Left cardiac atrium (tissue), 4 donors: ENCODE measurements around the gene RBMS1. TPM values are rescaled to one million over a fixed set of nuclear protein-coding genes. Genes with fewer than 3 reads are reported as not detected.

ENCODE experiments used
- ATAC-seq, 2 donors: fragments of 200-7000 bp; cut with Tn5 transposase; one replicate each; pipeline ENCODE4 v1.9.1; 2020; ENCODE audit warnings: mild to moderate bottlenecking in 2 of 2, moderate library complexity in 2 of 2
- DNase-seq: peaks from one replicate; pipeline ENCODE4 v3.0.0-alpha.2; 2020
- intact Hi-C, 2 donors: fragments of 100-400 bp; cut with DNase I; formaldehyde crosslinking; loops; one replicate each; pipeline versions ENCODE4 v1.14.1 to v1.15.1; 2022 to 2023
- long read RNA-seq: library from polyadenylated mRNA; unstranded; transcript quantifications from one replicate; pipeline ENCODE4 v2.0.0, GENCODE V29; 2021
- total RNA-seq, 2 donors: library from RNA; stranded (reverse); fragmentation: NEBNext Ultra II Directional; extraction: Animal tissue kit (Norgen Biotek cat#: 25700); gene quantifications; one replicate each; pipeline ENCODE4 v1.2.1, GENCODE V29; 2021
- donor health status: DM: no; HTN: yes; CAD: no.
- donor health status: DM: no; HTN: yes; CAD: no; lungs with severe emphysema.
- donor health status: DM: yes; HTN: yes; CAD: no.
- donor health status: Dilated cardiomyopathy.

The RBMS1 gene
- total RNA-seq = 10 to 100 TPM; 56.8 to 74.8 TPM
- long read RNA-seq, full-length matches to known transcripts = 8 of 18 reads
- long read RNA-seq, partial matches to known transcripts = 0 of 18 reads
- long read RNA-seq, other reads (novel, unspliced or antisense) = 10 of 18 reads

DNA sequence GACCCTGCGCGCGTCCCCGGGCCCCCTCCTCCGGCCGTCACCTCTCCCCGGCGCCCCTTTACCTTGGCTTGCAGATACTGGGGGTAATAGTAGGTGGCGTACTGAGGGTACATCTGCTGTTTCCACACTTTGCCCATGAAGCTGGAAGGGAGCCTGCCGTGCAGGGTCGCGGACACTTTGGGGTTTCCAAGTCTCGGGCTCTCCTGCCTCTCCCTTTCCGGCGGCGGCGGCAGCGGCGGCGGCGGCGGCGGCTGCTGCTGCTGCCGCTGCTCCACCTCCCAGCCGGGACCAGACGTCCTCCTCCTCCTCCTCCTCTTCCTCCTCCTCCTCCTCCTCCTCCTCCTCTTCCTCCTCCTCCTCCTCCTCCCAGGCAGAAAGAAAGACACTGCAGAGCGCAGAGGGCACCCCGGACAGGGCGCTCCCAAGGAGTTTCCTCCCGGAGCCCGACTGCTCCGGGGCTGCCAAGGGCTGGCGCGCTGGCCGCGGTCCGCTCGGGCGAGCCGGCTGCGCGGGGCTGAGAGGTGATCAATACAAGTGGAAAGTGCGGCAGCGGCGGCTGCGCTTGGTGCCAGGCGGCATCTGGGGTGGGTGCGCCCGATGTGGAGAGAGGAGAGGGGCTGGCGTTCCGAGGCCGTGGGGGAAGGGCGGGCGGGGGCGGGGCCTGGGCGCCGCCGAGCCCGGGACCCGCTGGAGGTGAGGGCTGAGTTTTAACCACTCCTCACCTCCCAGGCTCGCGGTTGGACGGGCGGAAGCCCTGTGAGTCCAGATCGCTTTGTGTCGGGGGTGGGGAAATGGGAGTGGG lies at the start of gene RBMS1:
TSS of gene RBMS1 (minus strand) at position 581 of the 802 bp plus-strand sequence. CDS start at position 137, 444 bp downstream.
- ATAC-seq (peak; percentile 72 to 82), DNase-seq (peak; percentile 75)
- intact Hi-C loops = loop anchor here (5.0 to 10.0 kb wide), 2 partner anchors 61 to 169 kb away; no protein-coding TSS in a partner anchor

GRCh38 chr2:160541745-160542144 lies 48.1 kb upstream of the RBMS1 start:
- DNase-seq = no peak
- intact Hi-C loops = no loop called here
- ATAC-seq = no peak

DNA sequence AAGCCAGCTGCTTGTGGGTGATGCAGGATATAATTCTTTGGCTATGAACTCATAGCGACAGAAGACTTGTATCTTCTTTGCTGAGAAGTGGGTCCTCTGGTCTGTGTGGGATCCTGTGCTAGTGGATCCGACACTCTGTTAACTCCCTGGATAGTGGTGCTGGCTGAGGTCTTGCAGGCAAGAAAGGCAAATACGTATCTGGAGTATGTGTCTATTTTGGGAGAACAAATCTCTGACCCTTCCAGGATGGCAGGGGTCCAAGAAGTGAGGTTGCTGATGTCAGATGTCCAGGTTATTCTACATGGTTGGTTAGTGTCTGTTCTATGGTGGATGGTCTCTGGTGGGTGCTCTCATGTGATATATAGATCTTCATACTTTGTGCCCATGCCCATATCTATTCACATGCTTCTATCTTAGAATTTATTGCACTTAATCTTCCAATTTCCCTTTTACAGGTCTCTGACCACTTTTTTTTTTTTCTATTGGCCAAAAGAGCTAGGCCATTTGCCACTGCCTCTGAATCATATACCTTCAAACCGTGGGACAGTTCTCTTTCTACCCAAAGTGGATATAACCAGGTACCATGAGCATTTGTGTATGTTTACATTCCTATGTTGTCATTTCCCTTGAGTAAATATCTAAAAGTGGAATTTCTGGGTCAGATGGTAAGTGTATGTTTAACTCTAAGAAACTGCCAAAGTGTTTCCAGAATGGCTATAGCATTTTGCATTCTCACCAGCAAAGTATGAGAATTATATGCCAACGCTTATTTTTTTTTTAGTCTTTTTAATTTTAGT lies 45.1 kb upstream of the RBMS1 start:
- ATAC-seq (peak; percentile 91 to 92), DNase-seq (peak; percentile 54)
- intact Hi-C loops = no loop called here

- intact Hi-C loops = no loop called here
- DNase-seq = no peak
- ATAC-seq = peak in 1 of 2 donors; percentile 17
Measured at GRCh38 chr2:160538115-160538514, 44.5 kb upstream of the RBMS1 start.

GRCh38 chr2:160534996-160535395 lies 41.4 kb upstream of the RBMS1 start:
- no peak for ATAC-seq
- DNase-seq = no peak
- intact Hi-C loops = no loop called here

GRCh38 chr2:160534249-160534648 lies 40.6 kb upstream of the RBMS1 start:
- intact Hi-C loops = no loop called here
- ATAC-seq (no peak), DNase-seq (no peak)

DNA sequence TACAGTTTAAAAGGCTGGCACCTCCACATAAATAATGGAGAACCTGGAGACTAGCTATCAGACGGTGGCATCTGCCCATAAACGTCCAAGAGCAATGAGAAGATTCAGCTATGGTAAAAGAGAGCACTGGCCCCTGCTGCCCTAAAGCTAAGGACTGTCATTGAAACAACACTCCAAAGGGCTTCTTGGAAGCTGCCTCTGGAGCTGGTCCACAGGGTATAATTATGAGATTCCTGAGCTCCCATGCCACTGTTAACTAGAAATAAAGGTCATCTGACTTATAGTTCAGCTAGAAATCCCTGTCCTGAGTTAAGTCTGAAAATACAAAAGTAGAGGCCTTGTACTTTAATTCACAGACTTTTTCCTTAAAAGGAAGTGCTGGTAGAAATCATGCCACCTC lies 39.9 kb upstream of the RBMS1 start:
- ATAC-seq (peak; percentile 60 to 86), DNase-seq (no peak)
- intact Hi-C loops = no loop called here

GRCh38 chr2:160532388-160532787 lies 38.8 kb upstream of the RBMS1 start:
- intact Hi-C loops = no loop called here
- ATAC-seq (no peak), DNase-seq (no peak)

DNA sequence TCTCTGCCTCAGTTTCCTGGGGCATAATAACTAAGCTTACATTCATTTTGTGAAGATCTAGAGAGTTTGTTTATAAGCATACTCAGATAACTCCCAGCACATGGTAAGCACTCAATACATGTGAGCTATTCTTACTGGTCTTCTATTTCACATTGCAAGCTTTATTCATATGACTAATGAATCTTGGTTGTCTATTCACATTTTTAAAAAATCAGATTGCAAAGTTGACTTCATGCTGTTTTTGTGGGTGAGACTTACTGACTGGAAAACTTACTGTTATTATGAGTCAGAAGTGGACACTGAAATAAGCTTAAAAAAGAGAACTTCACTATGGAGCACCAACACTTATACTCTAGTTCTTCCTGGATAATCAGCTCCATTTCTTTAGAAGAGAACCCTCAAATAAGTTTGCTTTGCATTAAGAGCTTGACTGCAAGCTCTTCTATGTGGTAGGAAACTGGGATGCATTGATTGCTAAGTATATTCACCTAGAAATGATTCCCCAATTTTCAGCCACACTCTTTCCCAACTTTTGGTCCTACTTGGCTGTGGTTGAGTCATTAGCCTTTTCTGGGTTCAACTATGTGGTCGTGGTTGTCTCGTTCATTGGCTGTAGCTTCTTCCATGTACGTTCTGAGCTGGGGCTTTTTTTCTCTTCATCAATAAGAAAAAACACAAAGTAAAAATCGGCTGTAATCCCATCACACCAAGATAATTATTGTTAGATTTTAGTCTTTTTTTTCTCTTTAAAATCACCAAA lies 29.5 kb upstream of the RBMS1 start:
- intact Hi-C loops = no loop called here

GRCh38 chr2:160517731-160518130 lies 24.1 kb upstream of the RBMS1 start:
- ATAC-seq (no peak), DNase-seq (no peak)
- intact Hi-C loops = no loop called here

More for the DNA sequence above, 29.5 kb upstream of the RBMS1 start:
- ATAC-seq (peak in 1 of 2 donors; percentile 61), DNase-seq (no peak)

DNA sequence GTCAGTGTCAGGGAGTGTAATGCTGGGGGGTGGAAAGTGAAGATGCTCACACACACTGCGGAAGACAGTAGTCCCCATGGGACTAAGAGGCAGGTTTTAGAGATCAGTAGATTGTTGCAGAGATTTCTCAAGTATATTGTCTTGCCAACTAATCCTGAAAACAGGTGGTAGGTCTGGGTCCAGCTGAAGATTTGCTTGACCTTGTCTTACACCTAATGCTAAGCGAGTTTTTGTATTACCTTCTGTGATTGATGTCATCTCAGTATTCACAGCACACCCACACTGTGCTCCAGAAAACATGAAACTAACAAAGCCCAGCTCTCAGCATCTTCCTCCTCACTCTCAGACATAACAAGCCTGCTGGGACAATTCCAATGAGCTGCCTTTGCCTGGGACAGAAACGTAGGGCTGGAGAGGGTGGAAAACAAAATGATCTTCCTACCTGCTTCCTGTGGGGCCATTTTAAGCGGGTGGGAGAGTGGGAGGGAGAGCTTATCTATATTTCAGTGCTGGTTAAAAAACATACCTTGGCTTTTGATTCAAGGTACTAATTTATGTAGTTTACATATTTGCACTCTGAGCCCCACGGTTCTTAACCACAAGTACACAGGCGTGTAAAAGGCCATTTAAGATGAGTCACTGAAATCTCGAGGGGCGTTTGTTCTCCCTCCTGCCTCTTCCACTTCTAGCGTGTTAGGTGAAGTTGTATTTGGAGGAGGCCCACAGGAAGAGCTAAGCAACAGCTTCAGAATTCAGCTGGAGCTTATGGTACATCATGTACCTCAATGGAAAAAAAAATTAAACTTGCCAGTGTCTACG lies 23.1 kb upstream of the RBMS1 start:
- DNase-seq = no peak
- intact Hi-C loops = no loop called here
- ATAC-seq = no peak

DNA sequence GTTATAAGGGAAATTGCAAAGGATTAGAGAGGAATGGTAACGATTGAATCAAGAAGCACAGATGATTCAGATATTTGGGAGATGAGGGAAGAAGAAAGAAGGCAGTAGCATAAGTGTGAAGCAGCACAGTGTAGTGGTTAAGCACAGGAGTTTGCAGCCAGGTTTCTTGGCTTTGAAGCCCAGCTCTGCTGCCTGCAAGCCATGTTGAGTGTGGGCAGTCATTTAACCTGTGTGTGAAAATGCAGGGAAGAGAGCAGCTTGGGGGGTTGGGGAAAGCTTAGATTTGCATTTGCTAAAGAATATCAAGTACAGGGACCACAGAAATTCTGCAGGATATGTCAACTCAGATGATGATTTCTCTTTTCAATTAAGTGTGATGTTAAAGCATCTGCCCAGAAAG lies 21.5 kb upstream of the RBMS1 start:
- intact Hi-C loops = no loop called here
- ATAC-seq = no peak
- no peak for DNase-seq

DNA sequence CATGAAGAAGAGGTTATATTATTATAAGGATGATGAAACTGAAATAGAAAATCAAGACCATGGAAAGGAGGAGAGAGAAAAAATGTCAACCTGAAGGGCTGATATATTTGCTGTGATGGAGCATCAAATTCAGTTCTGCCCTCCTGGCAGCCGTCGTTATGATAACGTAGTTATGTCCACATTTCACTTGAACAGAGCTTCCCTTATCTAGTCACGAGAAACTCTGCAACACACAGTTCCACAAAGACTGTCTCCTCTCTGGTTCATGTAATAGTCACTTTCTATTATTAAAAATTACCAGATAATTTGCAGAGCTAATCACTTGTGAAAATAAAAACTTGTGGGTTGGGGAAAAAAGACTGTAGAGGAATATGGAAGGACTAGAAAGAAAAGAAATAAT lies 19.5 kb upstream of the RBMS1 start:
- intact Hi-C loops = no loop called here
- DNase-seq (peak; percentile 28), ATAC-seq (peak; percentile 86 to 89)

DNA sequence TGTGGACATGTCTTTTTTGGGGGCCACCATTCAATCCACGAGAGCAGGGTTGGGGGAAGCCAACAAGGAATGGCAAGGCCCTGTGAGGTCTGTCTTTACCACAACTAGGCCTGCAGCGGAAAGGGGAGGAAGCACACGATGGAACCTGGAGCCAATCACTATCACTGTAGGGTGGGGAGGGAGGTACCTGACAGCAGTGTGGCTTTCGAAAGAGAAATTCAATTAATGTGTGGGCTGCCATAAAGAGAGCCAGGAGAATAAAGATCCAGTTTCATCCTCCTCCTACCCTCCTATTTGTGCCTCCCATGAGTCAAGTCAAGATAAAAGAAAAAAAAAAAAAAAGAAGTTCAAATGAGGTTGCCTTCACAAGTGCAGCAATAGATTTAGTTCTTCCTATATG lies 18.9 kb upstream of the RBMS1 start:
- DNase-seq (no peak), ATAC-seq (peak in 1 of 2 donors; percentile 66)
- intact Hi-C loops = no loop called here

GRCh38 chr2:160510617-160511016 lies 17.0 kb upstream of the RBMS1 start:
- intact Hi-C loops = no loop called here
- ATAC-seq (peak; percentile 23 to 78), DNase-seq (no peak)

DNA sequence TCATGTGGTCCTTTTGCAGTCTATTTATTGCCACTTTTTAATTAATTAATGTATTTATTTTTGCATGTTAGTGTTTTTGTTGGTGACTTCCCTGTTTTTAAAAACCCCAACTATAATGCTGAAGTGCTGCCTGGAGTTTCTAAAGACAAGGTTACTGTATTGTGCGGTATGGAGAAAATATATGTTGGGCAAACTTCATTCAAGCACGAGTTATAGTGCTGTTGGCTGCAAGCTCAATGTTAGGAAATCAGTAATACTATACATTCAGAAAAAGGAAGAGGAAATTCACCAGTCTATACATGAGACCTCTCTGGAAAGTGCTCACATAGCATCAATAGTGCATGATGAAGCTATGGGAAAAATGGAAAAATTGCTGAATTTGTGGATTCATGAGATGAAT lies 15.4 kb upstream of the RBMS1 start:
- DNase-seq (no peak), ATAC-seq (no peak)
- intact Hi-C loops = no loop called here

- ATAC-seq (no peak), DNase-seq (no peak)
- intact Hi-C loops = no loop called here
Measured at GRCh38 chr2:160507464-160507863, 13.9 kb upstream of the RBMS1 start.

GRCh38 chr2:160507046-160507407 lies 13.4 kb upstream of the RBMS1 start:
- intact Hi-C loops = no loop called here
- DNase-seq (no peak), ATAC-seq (no peak)
